MCF 10A (cell line): ENCODE data around the gene CACNA1H. TPM values are rescaled to one million over a fixed set of nuclear protein-coding genes. Genes with fewer than 3 reads are reported as not detected.

Experiments used
- BruUV-seq: library from RNA; stranded (reverse); fragments of 400-500 nt; replicated peaks from 2 replicates; lab custom pipeline; 2021; lab: Mats Ljungman, UMichigan
- CTCF ChIA-PET: fragments of 300-600 bp; sonication (Branson Sonifier 250); formaldehyde crosslinking; extraction: SDS; loops from one replicate; lab custom pipeline; 2021; ENCODE audit warnings: antibody characterized with exemption, inconsistent platforms; lab: Yijun Ruan, JAX
- POLR2A ChIA-PET: fragments of 300-600, 350-650 bp; sonication (Branson Sonifier 250); formaldehyde crosslinking; extraction: SDS; loops from one replicate; lab custom pipeline; 2020; ENCODE audit warnings: antibody characterized with exemption, inconsistent platforms; lab: Yijun Ruan, JAX
- DNase-seq: peaks from one replicate; pipeline ENCODE4 v3.0.0-alpha.2; 2018; ENCODE audit not compliant: unreplicated experiment
- H3K27ac Mint-ChIP-seq: one replicate; pipeline ENCODE4 v1.8.0; 2022; ENCODE audit warnings: mild to moderate bottlenecking, low read depth, mixed read lengths; ENCODE audit not compliant: unreplicated experiment
- H3K27me3 Mint-ChIP-seq: one replicate; pipeline ENCODE4 v1.8.0; 2022; ENCODE audit warnings: mixed read lengths; ENCODE audit not compliant: insufficient read depth, unreplicated experiment
- H3K36me3 Mint-ChIP-seq: one replicate; pipeline ENCODE4 v1.8.0; 2022; ENCODE audit warnings: mild to moderate bottlenecking, moderate library complexity, mixed read lengths; ENCODE audit not compliant: insufficient read depth, unreplicated experiment
- H3K4me1 Mint-ChIP-seq: one replicate; pipeline ENCODE4 v1.8.0; 2022; ENCODE audit warnings: mixed read lengths; ENCODE audit not compliant: insufficient read depth, unreplicated experiment
- H3K4me3 Mint-ChIP-seq: one replicate; pipeline ENCODE4 v1.8.0; 2022; ENCODE audit warnings: mild to moderate bottlenecking, moderate library complexity, mixed read lengths; ENCODE audit not compliant: unreplicated experiment
- H3K9me3 Mint-ChIP-seq: one replicate; pipeline ENCODE4 v1.8.0; 2022; ENCODE audit warnings: mixed read lengths; ENCODE audit not compliant: unreplicated experiment
- CTCF ChIP-seq: fragments of 200-600 bp; IDR thresholded peaks from one replicate; pipeline ENCODE4 v1.8.0; 2022; ENCODE audit warnings: antibody characterized with exemption, mild to moderate bottlenecking; ENCODE audit not compliant: unreplicated experiment
- intact Hi-C: fragments of 100-400 bp; cut with micrococcal nuclease; formaldehyde crosslinking; loops from 2 replicates; pipeline ENCODE4 v1.14.1; 2022
- total RNA-seq: library from RNA; stranded (reverse); gene quantifications from 2 replicates; pipeline ENCODE4 v1.2.3, GENCODE V29; 2022

Gene CACNA1H
- total RNA-seq, 1 experiment from 2014 or later = not detected

- Mint-ChIP-seq H3K4me3 (no peak overlapping the region), H3K27me3 (peaks cover 44% of the 10 kb centered on the region), H3K9me3 (no peaks in the 10 kb centered on the region), H3K27ac (no peak overlapping the region), H3K36me3 (no peaks in the 10 kb centered on the region), H3K4me1 (no peaks in the 10 kb centered on the region)
- BruUV-seq = no TSS peak
- no peak for DNase-seq
- intact Hi-C loops = no loop called here
- ChIA-PET POLR2A (no interaction called here), CTCF (interaction anchor here (0.6 kb wide), 1 partner anchor 294 kb away, joined by 3 read pairs; no protein-coding TSS in a partner anchor)
- TF ChIP-seq CTCF = no peak
Measured at GRCh38 chr16:1257561-1258224, 104.8 kb downstream of the CACNA1H start.

- CTCF ChIA-PET = interaction anchor here (0.6 kb wide), 1 partner anchor 293 kb away, joined by 3 read pairs; no protein-coding TSS in a partner anchor
- no peaks in the 10 kb centered on the region for H3K4me1 Mint-ChIP-seq
- no peak overlapping the region for H3K4me3 Mint-ChIP-seq
- no TSS peak for BruUV-seq
- peaks cover 47% of the 10 kb centered on the region for H3K27me3 Mint-ChIP-seq
- no peak for TF ChIP-seq CTCF
- no peaks in the 10 kb centered on the region for H3K9me3 Mint-ChIP-seq
- DNase-seq = no peak
- POLR2A ChIA-PET = no interaction called here
- intact Hi-C loops = no loop called here
- H3K36me3 Mint-ChIP-seq = no peaks in the 10 kb centered on the region
- no peak overlapping the region for H3K27ac Mint-ChIP-seq
Measured at GRCh38 chr16:1258225-1258600, 105.3 kb downstream of the CACNA1H start.

GRCh38 chr16:1258906-1259759, 106.2 kb downstream of the CACNA1H start:
- Mint-ChIP-seq H3K4me1 (no peaks in the 10 kb centered on the region), H3K4me3 (no peak overlapping the region), H3K9me3 (peaks cover 2% of the 10 kb centered on the region), H3K27ac (no peak overlapping the region), H3K36me3 (no peaks in the 10 kb centered on the region), H3K27me3 (peaks cover 47% of the 10 kb centered on the region)
- intact Hi-C loops = no loop called here
- TF ChIP-seq CTCF = no peak
- DNase-seq = no peak
- BruUV-seq = no TSS peak
- ChIA-PET CTCF (interaction anchor here (0.5 kb wide), 1 partner anchor 380 kb away, joined by 3 read pairs; no protein-coding TSS in a partner anchor), POLR2A (interaction anchor here (0.7 kb wide), 1 partner anchor 54 kb away, joined by 3 read pairs; no protein-coding TSS in a partner anchor)

- TF ChIP-seq CTCF = no peak
- intact Hi-C loops = no loop called here
- peaks cover 8% of the 10 kb centered on the region for H3K9me3 Mint-ChIP-seq
- no peaks in the 10 kb centered on the region for H3K4me1 Mint-ChIP-seq
- no peak overlapping the region for H3K4me3 Mint-ChIP-seq
- H3K27ac Mint-ChIP-seq = no peak overlapping the region
- ChIA-PET POLR2A (no interaction called here), CTCF (no interaction called here)
- DNase-seq = no peak
- H3K27me3 Mint-ChIP-seq = peaks cover 47% of the 10 kb centered on the region
- no peaks in the 10 kb centered on the region for H3K36me3 Mint-ChIP-seq
- BruUV-seq = no TSS peak
Measured at GRCh38 chr16:1259760-1260068, 106.8 kb downstream of the CACNA1H start.
